ENCODE measurements around the gene GSX2.

Gene GSX2

DNA sequence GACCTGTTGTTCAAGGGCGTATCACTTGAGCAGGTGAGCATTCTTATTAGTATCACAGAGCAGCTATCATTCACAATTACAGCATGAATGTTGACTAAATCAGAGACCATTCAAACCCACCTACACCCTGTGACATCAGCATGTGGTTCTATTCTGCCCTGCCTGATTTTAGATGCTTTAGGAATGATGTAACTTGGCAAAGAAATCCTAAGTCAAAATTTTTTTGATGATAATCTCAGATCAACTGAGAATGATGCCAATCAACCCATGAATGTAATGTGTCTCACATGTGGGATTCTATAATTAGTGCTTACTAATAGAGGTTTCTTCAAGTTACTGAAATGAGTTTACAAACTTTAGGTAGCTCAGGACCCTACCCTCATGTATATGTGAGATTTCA lies 22.2 kb upstream of the GSX2 start:
- no peak for DNase-seq (ENCODE audit: low read depth in 2 of 2)

DNA sequence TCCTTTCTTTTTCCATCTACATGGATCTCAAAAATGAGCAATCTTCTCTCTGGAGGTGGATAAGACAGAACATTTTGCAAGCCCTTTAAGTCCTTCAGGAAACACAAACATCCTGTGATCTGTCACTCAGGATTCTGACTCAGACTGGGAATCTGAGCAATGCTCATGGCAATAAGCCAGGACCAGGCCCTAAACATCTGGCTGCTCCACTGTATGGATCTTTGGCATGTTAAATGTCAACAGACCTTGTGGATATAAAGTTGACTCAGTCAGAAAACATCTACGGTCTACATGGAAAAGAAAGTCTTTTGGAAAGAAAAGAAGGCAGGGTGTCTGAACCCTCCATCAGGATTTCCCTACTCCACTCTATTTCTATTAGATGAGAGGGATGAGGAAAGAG lies 17.8 kb upstream of the GSX2 start:
- DNase-seq (ENCODE audit: low read depth in 2 of 2) = peak; percentile 99

DNA sequence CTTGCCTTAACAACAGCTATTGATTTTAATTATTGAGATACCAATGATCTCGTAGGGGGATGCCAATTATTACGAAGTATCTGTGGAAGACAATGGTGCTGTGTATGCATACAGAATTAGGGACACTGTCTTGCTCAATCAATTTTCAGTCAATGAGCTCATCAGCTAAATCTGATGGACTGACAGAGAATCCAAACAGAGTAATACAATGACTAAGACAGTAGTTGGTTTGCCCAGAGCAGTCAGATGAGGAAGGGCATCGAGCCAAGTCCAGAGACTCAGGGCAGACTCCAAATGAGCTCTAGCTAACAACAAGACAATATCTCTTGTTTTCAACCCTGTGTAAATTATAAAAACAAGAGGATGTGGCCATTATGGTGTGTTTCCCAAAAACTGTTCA lies 14.7 kb upstream of the GSX2 start:
- peak; percentile 62 to 67 for DNase-seq (ENCODE audit: low read depth in 2 of 2)

DNA sequence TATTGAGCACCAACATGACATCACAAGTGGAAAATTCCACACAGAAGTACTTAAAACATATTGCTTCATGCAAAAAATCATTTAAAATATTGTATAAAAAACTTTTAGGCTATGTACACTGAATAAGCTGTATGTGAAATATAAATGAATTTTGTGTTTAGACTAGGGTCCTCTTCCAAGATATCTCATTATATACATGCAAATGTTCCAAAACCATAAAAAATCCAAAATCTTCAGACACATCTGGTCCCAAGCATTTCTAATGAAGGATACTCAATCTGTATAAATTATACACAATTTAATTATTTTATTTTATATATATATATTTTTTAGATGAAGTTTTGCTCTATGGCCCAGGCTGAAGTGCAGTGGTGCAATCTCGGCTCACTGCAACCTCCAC lies 10.1 kb upstream of the GSX2 start:
- no peak for DNase-seq (ENCODE audit: low read depth in 2 of 2)

DNA sequence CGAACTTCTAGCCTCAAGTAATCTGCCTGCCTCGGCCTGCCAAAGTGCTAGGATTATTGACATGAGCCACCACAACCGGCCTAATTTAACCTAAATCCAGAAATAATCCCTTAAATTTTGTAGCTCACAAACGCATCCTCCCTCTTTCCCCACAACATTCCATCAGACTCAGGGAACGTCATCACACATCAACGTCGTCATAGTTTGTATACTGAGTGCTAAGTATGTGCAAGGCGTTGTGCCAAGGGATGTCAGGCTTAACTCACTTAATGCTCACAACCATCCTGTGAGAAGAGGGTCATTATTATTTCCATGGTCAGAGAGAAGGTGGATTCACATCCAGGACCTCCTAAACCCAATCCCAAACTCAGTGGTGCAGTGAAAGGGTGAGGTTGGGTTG lies 9.6 kb upstream of the GSX2 start:
- no peak for DNase-seq (ENCODE audit: low read depth in 2 of 2)

DNA sequence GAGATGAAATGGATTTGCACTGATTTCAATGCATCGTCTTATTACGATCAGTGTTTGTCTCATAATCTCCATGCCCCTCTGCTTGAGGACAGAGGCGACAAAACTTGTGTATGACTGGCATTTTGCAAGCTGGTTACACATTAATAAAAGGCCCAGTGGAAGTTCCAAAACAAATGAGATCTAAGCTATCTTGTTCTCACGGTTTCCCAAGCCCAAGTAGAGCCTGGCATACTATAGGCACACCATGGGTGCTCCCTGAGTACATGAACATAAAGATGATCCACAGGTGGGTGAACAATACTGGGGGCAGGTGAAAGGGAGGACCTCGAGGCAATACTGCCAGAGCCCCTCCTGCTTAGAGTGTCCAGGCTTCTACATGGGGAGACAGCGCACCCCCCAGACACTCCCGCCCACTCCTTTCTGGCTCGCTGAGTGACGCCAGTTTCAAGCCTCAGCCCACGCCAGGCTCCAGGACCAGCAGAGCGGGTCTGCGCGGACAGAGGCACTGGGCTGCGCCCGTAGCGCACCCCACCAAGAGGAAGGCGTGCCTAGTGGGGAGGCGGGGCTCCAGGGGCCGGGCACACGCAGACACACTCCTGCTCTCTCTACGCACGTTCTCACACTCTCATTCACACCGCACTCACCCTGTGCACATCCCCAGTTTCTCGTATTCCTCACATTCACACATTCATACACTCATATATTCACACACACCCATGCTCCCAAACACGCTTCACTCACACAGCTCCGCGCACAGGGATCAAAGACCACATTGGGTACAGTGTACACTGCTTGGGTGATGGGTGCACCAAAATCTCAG lies 8.9 kb upstream of the GSX2 start:
- DNase-seq (ENCODE audit: low read depth in 2 of 2) = no peak

DNA sequence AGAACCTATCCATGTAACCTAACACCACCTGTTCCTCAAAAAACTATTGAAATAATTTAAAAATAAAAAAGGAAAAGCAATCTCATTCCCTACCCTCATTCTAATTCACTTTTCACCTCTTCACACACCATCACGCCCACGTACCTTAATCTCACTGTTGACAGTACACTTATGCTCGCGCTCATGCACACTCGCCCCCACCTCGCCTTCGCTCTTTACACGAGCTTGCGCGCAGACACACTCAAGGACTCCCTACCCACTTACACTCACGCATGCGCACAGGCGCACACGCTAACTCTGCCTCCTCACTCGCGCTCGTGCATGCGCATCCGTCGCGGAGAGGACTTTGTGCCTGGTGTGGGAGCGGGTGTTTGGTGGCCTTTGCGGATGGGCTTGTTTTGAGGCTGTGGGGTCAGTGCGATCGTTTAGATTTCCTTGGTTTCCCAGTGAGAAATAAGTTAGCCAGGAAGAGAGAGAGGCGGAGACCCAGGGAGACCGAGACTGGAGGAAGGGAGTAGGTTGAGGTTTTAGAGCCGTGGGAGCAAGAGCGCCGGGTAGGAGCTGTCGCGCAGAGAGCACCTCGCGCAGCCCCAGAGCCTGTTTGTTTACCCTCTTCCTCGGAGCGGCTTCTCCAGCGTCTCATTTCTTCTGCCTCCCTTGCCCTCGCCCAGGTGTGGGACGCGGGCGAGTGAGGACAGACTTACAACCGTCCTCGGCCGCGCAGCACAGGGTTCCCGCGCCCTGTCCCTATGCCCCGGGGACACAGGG lies 8.1 kb upstream of the GSX2 start:
- no peak for DNase-seq (ENCODE audit: low read depth in 2 of 2)

DNA sequence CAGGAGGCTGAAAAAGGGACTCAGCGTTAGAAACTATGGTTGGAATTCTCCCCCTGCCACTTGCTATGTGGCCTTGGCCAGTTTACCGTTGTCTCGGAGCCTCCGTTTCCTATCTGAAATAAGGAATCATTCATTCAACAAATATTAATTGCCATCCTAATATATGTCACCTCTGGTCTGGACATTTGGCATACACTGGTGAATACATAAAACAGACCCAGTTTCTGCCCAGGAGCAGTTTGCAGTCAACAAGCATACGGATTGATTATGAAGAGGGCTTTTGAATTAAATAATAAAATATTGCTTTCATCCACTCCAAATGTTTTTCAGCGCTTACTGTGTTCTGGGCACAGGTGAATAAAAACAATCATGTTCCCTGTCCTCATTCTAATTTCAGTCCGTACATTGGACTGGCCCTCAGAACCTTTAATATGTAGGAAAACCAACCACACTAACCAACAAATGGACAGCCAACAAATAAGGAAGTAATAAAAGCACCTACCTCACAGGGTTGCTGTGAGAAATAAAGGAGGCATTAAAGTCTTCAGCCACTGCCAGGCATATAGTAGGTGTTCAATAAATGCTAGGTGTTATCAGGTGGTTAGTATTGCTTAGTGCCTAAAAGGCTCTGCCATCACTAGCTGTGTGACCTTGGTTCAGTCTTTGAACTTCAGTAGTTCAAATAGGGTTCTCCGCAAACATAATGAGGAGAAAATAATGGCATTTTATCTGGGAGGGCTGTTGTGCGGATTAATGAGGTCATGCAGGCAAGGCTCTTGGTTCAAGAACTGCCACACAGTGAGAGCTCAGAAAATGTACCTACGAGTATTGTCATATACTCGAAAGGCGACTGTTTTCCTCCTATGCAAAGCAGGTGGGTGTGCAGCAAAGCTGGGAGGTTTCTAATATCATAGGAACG lies 7.3 kb upstream of the GSX2 start:
- no peak for DNase-seq (ENCODE audit: low read depth in 2 of 2)

DNA sequence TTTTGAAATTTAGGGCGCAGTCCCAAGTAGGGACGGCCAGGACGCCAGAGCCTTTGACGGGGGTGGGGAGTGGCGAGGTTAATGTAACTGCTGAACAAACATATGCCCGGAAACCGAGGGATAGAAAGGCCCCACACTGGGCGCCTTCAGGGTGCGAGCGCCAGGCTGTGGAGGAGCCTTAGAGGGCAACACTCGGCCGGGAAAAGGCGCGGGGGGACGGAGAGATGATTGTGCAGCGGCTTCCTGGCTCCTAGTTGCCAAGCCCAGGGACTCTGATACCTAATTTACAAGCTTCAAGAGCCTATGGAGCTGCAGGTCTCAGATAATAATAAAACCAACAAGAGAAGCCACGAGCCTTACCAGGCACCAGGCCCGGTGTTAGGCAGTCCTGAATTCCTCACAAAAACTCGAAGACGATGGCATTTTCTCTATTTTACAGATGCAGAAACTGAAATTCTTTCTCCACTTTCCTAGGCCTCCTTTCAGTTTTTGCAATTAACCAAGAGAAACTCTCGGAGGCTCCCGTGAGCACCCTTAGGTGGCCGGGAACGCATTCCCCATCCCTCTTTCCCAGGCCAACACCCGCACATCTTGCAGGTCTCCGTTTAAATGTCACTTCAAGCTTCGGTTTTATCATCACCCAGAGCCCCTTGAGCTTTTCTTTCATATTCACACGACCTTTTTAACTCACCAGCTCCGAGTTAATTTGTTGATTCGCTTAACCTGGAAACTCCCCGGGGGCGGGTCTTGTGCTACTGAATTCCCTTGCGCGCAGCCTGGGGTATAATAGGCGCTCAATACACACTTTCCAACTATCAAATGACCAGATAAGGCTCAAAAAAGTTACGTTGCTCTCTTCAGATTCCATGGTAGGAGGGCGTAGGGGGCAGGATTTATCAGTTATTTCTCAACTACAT lies 6.4 kb upstream of the GSX2 start:
- DNase-seq (ENCODE audit: low read depth in 2 of 2) = no peak

DNA sequence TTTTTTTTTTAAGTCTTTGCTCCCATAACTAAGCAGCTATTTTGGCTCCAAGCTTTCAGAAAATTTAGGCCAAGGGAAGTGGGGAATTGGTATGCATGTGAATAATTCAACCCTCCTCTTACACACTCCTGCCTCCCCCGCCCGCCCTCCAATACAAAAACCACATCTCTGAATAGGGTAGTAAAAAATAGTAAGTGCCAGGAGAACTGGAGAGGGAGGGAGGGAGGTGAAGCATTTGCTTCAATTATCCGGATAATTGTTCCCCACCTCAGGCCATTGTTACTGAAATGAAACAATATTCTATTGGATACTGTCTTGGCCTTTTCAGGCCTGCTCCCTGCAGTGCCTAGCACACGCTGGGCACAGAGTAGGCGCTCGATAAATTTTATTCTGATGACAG lies 5.5 kb upstream of the GSX2 start:
- no peak for DNase-seq (ENCODE audit: low read depth in 2 of 2)

DNA sequence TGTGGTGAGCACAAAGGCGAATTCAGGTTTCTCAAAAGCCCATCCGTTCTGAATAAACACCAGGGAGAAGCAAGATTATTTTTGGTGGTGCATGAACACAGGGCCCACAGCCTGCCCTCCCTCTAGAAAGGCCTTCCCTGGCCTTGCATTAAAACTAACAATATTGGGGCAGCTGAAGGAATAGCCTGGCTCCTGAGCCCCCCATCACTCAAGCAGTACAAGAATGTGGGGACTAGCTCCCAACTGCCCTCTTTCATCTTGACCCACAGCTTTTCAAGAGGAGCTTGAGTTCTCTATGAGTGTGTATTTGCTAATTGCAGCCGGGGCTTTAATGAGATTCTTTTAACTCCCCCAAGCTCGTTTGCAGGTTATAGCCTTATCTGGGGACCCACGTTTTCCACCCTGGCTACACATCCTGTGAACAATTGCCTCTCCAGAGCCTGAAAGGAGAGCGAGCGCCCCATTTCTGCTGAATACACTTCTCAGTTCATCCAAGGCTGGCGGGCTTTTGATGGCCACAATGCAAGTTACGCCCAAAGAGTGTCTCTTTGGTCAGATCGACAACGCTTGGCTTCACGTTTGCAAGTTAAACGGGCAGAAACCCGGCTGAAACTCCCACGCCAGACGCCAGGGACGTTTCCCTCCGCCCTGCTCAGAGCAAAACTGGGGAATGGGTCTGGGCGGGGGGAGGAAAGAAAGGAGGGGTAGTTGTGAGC lies 4.7 kb upstream of the GSX2 start:
- no peak for DNase-seq (ENCODE audit: low read depth in 2 of 2)

DNA sequence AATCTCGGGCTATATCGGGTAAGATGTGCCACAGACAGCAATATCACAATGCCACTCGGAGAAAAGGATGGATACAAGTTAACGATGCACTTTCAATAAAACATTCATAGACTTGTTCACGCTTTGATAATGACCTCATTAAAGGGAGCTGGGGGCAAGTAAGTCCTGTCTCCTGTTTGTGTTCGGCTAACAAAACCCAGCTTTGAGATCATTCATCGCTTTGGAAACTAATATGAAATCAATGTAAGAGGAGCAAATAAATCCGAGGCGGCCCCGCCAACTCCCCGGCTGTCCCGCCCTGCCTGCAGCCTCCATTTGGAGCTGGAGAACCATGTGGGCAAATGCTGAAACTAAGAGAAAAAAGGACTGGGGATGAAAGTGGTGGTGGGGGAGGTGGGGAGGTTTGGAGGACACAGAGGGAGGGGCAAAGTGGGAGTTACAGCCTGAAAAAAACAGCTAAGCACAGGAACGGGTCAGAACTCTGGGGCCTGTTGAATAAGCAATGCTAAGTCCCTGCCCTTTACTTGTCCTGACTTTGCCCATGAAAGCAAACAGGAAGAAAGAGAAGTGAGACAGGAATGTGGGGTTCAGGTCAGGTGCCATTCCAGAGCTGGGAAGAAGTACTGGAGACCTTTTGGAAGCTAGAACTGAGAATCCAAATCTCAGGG lies 3.5 kb upstream of the GSX2 start:
- DNase-seq (ENCODE audit: low read depth in 2 of 2) = no peak

DNA sequence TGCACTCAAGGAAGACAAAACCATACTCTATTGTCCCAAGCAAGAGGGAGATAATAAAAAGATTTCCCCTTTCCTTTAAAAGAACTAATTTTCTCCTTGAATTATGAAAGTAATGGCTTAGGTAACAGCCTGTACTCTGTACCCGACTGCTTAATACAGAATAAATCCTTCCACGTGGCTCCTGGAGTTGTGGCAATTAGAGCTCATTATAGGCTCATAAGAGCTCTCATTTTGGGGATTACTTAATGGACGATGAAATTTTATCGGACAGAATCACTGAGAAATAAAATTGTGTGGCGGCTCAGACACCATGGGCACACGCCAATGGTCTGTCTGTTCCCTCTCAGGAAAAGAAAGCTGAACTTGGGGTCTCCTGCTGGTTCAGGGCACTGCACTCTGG lies 2.8 kb upstream of the GSX2 start:
- no peak for DNase-seq (ENCODE audit: low read depth in 2 of 2)

DNA sequence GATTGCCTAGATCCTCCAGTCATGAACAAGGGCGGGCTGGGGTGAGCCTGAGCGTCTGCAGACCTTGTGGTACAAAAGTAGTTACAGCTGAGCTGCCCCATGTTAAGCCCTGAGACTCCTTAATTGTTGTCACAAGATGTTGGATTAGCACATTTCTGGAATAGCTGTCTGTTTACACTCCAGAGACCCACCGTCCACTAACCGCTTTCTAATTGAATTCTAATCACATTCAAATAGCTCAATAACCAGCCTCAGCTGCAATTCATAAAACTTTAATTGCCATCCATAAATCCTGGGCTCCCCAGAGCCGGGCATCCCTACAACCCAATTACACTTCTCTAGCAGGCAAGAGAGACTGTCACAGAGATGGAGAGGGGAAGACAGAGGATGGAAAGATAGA lies 1.6 kb upstream of the GSX2 start:
- DNase-seq (ENCODE audit: low read depth in 2 of 2) = no peak

DNA sequence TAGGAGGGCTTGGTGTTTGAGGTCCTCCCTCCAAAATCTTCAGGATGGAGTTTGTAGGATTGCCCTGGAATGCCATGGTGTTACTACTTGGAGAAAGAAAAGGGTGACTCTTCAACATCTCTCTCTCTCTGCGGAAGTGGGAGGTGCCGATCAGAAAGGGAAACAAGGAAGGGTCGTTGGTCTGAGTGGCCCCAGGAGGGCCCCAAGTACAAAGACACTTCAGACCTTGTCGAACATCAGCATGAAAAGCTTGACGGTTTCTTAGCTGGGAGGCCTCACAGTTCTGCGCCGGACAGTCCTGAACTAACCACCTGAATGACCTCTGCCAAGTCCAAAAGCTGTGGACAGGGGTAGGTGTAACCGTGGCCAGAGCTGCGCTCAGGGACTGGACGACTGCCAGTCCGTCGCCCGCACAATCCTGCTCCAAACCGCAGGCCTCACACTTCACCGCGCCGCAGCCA lies 646 bp upstream of the GSX2 start:
- no peak for DNase-seq (ENCODE audit: low read depth in 2 of 2)

DNA sequence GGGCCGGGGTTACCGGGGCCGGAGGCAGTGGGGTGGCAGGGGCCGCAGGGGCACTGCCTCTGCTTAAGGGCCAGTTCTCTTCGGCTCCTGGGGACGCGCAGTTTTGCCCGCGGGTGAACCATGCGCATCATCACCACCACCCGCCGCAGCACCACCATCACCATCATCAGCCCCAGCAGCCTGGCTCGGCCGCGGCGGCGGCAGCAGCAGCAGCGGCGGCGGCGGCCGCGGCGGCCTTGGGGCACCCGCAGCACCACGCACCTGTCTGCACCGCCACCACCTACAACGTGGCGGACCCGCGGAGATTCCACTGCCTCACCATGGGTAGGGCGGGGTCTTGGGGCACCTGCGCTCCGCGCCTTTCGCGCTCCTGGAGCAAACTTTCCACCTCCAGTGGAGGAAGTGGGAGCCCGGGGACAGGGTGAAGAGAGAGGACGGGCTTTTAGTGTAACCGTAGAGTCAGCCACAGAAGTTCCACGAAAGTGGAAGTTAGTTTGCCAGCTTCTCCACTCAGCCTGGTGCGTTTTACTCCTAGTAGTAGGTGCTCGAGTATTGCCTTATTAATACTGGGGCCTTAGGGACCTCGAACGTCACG lies 729 bp downstream of the GSX2 start:
- no peak for DNase-seq (ENCODE audit: low read depth in 2 of 2)

DNA sequence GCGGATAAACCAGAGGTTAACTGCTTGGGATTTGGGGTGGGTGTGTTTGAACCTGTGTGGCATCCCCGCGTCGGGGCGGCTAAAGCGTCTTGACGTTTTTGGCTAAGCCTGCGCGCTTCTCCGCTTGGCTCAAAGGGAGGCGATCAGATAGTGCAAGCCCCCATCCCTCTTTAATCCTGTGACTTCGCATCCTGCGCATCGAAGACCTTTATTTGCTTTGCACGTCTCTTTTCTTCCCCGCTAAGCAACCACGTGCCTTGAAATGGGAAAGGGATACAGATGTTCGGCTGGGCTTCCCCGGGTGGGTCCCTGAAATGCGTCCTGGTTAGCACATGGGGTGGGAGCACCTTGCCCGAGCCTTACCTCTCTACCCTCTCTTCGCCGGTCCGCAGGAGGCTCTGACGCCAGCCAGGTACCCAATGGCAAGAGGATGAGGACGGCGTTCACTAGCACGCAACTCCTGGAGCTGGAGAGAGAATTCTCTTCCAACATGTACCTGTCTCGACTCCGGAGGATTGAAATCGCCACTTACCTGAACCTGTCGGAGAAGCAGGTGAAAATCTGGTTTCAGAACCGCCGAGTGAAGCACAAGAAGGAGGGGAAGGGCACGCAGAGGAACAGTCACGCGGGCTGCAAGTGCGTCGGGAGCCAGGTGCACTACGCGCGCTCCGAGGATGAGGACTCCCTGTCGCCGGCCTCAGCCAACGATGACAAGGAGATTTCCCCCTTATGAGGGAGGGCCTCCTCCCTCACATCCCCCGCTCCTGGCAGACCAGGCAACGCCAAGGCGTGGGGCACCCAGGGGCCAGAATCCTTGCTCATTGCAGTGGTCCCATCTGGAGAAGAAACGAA lies 1.5 kb downstream of the GSX2 start:
- DNase-seq (ENCODE audit: low read depth in 2 of 2) = no peak

DNA sequence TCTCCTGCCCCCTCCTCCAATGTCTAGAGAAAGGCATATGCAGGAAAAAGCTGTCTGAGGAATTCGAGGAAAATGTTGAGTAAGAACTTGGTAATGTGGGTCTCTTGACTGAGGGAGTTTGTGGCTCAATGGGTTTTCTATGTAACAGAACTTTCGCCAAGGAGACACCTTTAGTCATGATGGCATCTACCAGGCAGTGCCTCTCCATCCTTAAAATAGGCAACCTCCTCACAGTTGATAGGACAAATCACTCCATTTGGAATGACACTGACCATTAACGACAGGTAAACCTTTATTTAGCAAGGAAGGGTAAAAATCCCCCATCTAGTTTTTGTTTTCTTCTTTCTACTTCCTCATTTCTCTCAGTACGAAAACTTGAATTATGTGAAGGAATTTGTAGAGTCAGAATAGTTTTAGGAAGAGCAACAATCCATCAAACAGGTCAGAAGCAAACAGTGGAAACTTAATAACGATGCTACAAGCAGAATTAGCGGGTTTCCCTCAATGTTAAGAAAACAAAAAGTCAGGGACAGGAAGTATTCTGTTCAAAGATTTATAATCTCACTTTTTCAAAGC lies 2.7 kb downstream of the GSX2 start:
- no peak for DNase-seq (ENCODE audit: low read depth in 2 of 2)
